Stimulated activated CD4-positive, alpha-beta T cell treated with anti-CD3 and anti-CD28 coated beads, Interleukin-4, amount 100 ng/mL, for 24 hours (primary cell): ENCODE measurements around the gene SLC8A1.

Experiments used
- DNase-seq: peaks from one replicate; pipeline ENCODE4 v3.0.0-alpha.2; 2020

The SLC8A1 gene

DNA sequence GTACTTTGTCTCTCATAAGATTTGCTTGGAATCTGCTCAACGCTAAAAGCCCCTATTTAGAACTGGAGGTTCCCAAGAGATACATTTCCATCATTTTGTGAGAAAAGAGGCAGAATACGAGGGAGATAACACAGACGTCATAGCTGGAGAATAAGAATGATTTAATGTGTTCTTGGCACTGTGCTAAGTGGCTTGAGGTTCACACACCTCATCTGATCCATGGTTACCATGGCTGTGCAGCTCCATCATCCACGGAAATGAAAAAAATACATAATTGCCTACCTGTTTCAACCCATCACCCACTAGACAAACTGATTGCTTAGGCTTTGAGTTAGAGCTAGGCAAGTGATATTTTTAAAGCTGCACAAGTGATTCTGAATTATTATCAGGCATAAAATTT, 227.6 kb downstream of the SLC8A1 start:
- no peak for DNase-seq

DNA sequence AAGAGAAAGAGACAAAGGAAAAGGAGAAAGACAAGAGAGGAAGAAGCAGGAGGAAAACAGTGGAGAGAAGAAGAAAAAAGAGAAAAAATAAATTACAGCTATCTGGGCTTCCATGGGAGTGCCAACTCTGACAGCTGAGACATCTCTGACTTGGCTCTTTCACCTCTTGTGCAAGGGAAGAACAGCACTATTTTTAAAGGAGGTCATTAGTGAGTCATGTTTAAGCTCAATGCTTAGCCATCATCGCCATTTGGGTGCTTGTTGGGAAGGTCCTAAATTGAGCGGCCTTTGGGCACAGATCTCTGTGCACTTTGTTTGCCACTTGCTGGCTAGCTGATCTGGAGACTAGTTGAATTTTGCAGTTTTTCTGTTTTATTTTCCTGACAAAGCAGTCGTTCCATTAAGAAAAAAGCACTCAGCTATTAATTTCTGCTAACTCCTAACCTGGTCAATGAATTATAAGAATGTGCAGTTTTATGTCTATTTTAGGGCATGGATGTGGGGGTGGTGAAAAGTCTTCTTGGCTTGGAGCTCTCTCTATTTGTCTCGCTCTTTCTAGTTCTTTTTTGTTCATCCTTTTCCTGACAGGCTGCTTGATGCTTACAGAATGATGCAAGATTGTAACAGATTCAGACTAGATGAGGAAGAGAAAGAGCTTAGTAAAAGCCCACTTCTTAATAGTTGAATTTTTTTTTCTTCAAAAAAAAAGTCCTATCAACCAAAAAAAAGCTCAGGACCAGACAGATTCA, 231.5 kb downstream of the SLC8A1 start:
- no peak for DNase-seq

DNA sequence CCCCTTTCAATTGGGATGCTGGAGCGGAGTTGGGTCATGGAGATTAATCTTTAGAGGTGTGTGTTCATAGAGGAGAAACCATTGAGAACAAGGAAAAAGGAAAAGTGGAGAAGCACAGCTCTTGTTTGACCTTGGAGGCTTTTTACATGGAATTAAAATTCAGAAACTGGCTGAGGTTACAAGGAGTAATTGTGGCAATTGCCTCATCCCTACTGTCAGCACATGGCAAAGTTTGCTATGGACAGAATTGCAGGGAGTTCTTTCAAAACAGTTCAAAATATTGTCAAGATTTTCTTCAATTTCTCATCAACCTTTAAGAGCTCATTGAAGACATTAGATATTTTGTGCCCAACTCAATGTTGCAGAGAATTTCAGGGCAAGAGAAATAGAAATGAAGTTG, 232.7 kb downstream of the SLC8A1 start:
- DNase-seq: no peak

DNA sequence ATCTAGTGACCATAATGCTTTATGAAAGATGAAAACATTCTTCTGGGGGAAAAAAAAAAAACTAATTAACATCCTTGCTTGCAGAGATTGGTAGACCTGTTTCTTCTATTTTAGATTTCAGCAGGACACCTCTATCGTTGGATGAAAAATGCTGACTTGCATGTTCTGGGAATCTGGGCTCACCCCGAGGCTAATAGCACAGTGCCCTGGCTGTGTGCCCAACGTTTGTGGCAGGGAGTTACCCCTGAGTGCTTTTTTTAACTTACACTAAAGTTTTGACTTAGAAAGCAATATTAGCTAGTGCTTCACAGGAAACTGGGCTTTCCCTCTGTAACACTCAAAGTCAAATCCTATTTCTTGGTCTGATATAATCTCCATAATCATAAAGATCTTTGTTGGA, 233.2 kb downstream of the SLC8A1 start:
- DNase-seq: no peak

DNA sequence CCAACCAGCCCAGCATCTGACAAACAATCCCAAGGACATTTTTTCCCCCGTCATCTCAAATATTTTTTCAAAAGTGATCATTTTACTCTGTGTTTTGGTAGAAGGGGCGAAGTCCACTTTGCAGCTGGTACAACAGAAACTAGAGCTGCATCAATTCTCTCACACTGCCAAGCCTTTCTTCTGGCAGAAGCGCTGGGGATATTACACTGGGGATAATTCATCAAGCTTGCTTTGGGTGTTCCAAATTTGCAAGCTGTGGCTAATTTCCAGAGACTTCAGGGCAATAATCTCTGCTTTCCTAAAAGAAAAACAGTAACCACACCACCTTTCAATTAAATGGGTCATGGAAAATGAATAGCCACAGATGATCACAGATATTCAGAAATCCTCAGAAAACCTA, 238.3 kb downstream of the SLC8A1 start:
- DNase-seq: no peak

DNA sequence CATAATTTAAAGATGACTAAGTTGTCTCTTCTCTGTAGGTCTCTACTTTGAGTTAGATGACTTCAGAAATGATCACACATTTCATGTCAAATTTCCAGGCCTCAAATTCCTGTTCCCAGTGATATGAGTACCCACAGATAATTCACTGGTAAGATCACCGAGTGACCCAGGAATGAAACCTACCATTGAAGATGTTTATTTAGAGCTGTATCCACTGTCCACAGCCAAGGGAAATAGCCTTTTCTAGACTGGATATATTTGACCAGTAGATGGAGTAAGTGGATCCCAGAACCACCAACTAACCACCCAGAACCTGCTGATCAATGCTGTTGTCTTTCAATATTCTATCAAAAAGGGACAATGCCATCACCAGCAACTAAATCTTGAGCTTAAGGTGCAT, 238.8 kb downstream of the SLC8A1 start:
- no peak for DNase-seq

DNA sequence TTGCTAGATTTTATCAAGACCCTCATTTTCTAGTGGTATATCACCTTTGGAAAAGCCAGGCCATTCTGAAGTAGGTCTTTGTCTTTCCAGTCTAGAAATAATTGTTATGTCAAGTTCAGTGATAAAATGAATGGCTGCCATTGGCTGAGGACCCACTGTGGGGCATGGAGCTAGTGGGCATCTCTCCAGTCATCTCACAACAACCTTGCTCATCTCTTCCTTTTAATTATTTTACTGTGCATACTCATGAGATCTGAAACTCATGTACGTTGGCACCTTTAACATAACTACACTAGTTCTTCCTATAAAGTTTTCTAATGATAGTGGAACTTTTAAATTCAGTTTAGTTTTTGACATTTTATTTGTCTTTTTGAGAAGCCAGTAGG, 240.9 kb downstream of the SLC8A1 start:
- no peak for DNase-seq

DNA sequence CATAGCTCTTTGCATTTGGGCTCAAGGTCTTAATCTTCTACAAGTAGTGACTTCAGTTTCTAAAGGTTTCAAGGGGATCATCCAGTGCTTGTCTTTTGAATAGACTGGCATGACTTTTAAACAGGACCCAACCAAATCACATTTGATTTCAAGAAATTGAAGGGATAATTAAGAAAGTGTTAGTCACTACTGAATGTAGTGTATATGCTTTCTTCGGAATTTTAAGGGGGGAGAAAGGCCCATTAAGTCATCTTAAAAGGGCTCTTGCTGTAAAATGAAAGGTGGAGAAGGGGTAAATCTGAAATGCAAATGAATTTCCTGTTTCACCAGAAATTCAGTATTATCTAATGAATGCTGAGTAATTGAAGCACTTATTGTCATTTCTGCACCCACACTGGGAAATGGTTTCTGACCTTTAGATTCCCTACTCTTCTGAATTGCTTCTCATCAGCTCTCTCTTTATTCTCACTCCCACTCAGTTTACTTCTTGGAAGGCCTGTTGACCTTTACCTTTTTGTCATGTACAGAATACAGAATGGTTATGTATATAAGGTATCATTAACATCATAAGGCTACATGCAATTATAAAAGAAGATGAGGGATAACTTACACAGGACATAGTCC, 241.4 kb downstream of the SLC8A1 start:
- DNase-seq: no peak

DNA sequence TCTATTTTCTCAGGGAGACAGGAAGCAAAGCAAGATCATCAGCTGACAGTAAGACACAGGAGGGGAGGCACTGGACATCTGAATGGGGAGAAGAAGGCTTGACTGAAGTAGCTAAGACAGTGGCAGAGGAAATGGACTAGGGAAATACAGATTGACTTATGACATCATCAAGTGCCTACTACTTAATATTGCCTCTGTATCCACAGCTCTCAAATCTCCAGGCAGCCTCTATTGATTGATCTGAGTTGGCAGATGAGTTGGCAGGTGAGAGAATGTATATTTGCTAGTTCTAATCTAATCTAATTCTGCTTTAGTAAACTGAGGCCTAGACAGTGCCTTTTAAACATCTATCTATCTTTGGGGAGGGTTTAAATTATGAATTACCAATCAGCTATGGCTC, 242.1 kb downstream of the SLC8A1 start:
- DNase-seq: no peak

DNA sequence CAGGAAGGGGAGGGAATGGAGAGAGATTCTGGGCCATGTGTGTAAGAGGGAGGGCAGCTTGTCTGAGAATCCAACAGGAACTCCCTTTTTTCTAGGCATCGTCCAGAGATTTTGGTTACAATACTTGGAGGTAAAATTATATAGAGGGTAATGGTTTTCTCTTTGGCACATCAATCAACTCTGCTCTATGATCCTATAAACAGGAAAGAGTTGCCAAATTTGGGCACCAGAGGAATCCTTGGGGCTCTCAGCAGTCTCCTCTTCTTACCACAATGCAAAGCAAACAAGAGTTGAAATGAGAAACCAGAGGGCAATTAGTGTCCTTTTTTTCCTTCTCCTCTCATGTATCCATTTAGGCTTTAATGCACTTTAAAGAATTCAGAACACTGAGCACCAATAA, 243.4 kb downstream of the SLC8A1 start:
- no peak for DNase-seq

DNA sequence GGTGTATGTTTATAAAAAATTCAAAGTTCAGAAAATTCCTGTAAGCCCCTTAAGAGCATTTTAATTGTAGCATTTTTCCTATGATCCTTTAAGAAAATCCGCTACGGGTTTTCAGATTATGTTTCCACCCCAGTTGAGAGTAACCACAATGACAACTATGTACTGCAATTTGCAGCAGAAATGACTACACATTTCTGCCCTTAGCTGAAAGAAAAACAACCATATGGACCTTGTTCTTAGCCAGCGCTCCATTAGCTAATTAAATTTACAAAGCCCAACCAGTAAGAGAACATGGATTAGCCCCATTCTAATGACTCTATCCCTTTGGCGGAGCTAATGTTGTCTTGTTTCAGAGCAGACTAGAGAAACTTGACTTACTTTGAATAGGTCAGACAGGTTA, 247.6 kb downstream of the SLC8A1 start:
- no peak for DNase-seq

DNA sequence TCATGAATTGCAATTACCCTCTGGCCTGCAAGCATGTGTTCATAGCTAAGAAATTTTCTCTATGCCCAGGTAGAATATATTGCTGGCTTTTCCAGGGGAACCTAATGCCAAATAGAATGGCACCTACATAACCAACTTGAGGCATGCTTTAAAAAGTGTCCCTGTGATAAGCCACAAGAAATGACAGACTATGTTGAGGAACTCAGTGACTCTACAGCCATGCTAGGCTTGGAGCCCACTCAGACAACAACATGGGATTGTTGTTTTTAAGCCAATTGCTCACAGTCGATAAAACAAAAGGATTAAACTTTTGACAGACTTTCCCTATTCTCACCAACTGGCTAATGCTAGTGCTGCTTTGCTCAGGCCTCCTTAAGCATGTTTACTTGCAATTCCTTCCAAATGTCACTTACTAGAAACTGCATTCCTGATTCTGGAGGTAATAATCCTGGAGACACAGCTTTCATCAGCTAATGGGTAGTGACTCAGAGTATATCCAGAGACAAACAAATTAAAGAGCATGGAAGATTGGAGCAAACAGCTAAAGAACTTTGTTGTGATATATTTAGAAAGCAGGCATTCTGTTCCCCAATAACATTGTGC, 249.0 kb downstream of the SLC8A1 start:
- DNase-seq: no peak

DNA sequence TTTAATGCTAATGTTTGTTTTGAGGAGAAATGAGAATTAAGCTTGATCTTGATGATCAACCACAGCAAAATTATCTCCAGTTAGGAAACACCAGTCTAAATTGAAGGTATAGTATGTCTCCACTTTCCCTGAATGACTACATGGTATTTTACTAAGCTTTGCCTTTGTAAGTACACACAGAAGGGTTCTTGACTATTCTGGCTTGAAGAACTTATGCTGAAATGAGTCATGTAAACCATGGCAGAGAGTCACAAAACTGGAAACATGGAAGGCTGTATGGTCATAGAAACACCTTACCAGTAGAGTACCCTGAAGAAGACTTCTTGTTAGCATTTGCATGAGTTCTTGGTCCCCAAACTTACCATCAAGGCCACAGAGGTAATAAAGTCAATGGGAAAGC, 250.5 kb downstream of the SLC8A1 start:
- DNase-seq: no peak

DNA sequence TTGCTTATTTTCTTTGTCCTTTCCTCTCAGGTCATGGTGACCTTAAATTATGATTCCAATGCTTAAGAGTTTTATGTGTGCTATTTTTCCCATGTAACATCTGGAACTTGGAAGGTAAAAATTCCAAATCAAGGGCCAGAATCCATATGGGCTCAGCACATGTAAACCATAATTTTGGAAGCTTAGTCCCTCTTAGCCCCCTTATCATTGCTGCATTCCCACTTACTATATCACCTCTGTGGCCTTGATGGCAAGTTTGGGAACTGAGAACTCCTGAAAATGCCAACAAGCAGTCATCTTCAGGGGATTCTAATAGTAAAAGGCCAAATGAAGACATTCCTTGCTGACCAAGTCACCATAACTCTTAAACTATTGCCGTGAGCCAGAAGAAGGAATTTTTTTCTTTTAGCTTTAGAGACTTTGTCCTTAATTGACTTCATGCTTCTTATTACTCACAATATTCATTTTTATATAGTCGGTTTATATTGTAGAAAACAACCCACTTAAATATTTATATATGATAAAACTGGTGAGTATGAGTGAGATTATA, 251.4 kb downstream of the SLC8A1 start:
- DNase-seq: no peak

DNA sequence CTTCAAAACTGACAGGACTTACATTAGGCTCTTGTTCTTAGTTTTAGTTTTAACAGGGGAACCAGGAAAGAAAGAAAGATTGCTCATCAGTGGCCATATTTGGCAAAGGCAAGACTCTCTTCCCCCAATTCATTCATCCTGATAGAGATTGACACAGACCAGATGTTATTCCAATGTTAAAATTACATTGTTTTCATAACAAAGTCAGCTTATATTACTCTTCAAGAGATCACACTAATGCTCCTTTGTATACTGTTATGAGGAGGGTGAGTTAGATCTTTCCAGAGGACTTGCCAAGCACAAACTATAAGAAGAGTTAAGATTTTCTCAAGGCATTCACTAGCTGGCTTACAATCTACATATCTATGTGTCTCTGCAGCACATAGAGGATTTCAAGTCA, 252.1 kb downstream of the SLC8A1 start:
- no peak for DNase-seq

DNA sequence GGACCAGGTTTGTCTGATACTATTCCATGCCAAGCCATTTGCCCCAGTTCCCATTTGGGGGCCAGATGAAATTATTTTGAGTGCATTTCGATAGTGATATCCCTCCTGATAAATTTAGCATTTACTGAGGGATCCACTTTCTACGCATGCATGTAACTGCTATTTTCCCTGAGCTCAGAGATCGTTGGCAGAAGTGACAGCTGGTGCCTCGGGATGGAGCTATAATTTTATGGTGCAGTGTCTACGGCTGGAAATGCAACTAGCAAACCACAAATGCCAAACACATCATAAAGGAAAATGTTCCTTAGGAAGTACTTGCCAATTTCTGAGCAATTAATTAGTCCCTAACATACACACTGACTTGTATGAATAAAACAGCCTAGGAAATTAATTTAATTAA, 254.8 kb downstream of the SLC8A1 start:
- DNase-seq: no peak

DNA sequence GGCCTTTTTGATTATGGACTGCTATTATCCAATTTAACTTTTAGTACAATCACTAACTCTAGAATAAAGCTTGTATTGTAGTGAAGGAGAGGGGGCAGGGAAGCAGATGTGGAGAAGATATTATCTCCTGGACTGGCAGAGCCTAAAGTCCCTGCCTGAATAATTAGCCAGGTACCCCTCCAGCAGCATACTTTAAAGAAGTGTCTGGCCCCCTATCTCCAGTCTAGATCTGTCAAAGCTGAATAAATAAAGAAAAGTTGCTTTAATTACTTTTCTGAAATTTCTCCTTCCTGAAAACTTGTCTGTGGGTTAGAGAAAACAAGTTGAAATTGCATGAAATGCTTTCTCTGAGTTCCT, 258.2 kb downstream of the SLC8A1 start:
- DNase-seq: no peak

DNA sequence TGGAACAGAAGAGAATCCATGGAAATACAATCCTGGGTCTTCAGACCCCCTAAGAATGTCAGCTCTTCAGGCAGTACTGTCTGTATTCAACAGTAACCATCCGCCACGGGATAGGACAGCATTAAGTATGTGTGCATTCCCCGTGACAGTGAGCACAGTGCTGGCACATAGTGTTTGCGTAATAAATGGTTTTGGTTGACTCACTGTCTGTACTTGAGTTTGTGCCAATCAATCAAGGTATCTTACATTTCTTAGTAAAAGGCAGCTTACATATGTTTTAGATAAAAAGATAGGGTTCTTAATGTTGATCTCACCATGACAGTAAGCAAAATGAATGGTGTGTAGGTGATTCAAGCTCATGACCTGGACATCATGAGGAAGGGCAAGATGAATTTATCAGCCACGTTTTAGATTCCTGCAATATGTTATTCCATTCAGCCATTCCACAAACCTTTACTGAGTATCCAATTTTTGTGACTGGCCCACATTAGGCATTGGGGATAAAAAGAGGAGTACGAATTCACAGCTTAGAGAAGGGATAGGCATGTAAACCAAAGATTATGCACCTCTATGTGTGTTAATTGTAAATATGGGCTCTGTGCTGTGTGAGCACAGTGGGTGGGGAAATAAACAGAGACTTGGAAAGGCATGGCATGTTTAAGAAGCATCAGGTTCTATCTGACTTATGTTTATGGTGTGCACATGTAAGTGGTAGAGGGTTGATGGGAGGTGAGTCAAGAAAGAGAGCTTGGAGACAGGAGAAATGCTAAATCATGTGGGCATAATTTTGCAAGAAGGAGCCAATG, 258.8 kb downstream of the SLC8A1 start:
- DNase-seq: no peak

DNA sequence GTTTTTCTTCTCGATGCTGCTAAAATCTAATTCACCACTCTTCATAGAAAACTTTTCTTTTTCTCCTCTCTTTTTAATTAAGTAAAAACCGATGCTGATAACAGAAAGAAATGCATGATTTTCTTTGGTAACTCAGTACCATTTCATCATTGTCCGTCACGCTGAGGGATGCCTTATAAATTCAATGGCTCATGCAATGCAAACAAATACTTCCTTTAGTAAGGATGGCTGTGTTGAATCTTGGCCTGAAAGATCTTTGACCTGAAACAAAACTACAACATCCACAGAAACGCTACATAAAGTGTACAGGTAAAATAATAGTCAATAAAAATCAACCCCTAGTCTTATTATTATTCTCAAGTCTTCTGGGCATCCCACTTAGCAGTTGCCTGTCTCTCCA, 261.4 kb downstream of the SLC8A1 start:
- no peak for DNase-seq

DNA sequence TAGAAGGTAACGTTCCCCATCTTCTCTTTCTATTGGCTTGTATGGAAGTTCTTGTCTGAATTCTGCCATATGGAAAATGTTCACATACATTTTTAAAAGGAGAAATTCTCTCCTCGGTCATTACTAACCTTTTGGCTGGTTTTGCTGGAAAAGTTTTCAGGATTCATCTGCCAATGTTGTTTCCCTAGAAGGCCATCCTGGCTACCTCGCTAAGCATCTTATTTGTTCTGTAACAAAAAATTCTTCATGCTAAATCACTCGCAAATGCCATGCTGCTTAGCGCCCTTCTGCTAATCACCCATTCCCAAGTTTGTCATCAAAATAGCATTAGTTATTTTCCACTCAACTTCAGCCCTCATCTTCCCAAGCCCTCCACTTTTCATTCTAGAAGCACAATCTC, 262.0 kb downstream of the SLC8A1 start:
- no peak for DNase-seq

DNA sequence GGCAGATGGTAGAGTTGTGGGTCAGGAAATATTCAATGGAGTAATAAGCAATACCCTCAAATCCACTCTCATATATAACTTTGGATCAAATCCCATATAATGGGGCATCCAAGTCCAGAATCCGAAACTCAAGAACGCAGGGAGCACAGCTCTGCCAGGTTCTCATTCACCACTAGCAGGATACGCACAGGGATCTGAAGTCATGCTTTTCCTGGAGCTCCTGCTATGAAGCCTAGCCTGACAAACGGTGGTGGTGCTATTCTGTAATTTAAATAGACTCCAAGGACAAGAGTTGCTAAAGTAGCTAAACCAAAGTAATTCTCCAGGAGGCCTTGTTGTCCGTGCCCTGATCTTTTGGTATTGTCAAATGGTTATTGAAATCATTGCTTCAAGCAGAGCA, 264.8 kb downstream of the SLC8A1 start:
- DNase-seq: no peak

DNA sequence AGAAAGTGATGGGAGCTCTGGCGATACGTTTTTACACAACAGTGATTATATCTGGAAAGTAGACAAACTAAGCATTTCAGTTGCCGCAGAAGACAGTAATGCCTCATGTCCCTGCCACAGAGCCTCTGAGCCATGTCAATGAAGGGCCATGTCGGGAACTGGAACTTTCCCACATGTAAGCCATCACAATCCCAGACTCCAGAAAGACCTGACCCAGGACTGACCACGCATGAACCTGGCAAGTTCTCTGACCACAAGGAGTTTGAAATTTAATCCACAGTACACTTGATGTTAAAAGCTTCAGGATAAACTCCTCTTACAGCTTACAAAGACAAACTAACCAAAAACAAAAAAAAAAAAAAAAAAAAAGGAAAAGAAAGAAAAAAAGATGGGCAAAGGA, 267.3 kb downstream of the SLC8A1 start:
- no peak for DNase-seq

DNA sequence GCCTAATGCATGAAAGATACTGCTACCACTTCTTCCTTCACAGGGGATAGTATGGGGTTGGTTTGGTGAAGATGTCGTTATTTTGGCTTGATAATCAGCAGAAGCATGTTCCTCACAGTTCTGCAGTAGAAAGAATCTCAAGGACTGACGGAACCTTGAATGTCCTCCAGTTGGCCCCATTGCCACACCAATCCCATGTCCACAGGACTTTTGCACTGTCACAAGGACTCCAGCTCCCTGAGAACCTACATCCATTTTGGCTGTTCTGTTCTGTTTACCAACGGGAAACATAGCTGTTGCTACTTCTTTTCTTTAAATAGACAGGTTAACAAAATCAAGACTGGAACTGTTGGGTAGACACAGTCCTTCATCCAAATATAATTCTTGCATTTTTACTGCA, 270.0 kb downstream of the SLC8A1 start:
- DNase-seq: no peak

DNA sequence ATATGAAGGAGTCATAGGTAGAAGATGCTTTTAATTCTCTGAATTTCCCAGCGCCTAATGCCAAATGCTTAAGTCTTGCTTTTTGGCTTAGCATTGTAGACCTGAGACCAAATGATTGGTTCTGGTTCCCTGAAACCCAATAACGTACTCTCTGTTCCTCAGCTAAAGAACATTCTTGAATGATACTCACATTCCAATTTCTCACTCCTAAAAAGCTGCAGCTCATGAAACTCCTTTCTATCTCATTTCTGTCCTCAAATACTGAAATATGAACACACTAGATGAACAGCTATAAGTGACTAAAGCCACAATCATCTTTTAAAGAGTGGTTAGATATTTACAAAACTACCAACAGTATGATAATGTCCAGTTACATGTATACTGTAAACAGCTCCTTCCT, 272.1 kb downstream of the SLC8A1 start:
- DNase-seq: no peak
